Testis (tissue), 2 donors: ENCODE results near the gene OR5AR1.

Source experiments
- POLR2A ChIP-seq: fragments of 450-650 bp; IDR thresholded peaks from one replicate; pipeline ENCODE4 v1.6.1; 2017; ENCODE audit warnings: antibody characterized with exemption, mild to moderate bottlenecking, moderate library complexity
- TF ChIP-seq, protein P1 (sequence below), 3 experiments: fragments of 450-650 bp in 2 of 3; fragments of 200-600 bp in 1 of 3; sonication (generic) in 1 of 3; IDR thresholded peaks; one replicate each; pipeline ENCODE4 v1.5.1; 2016 to 2019; ENCODE audit warnings: antibody characterized with exemption in 3 of 3, mild to moderate bottlenecking in 2 of 3, moderate library complexity in 1 of 3

DNA sequence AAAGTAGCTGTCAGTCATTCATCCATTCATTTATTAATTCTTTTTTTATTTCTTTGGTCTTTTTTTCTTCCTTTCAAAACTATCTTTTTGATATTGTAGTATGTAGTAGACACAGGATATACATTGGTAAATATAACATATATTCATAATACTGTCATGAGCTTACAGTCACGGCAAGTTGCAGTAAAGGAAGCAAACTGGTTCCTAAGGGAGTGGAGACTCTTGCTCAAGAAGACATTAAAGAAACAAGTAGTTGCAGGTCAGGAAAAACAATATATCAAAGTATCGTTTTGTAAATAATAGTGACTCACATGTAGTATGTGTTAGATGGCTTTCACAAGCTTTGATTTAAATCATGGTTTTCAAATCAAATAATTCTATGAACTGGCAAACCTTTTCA is 7.5 kb downstream of the OR5AR1 start:
- TF ChIP-seq, protein P1, sequence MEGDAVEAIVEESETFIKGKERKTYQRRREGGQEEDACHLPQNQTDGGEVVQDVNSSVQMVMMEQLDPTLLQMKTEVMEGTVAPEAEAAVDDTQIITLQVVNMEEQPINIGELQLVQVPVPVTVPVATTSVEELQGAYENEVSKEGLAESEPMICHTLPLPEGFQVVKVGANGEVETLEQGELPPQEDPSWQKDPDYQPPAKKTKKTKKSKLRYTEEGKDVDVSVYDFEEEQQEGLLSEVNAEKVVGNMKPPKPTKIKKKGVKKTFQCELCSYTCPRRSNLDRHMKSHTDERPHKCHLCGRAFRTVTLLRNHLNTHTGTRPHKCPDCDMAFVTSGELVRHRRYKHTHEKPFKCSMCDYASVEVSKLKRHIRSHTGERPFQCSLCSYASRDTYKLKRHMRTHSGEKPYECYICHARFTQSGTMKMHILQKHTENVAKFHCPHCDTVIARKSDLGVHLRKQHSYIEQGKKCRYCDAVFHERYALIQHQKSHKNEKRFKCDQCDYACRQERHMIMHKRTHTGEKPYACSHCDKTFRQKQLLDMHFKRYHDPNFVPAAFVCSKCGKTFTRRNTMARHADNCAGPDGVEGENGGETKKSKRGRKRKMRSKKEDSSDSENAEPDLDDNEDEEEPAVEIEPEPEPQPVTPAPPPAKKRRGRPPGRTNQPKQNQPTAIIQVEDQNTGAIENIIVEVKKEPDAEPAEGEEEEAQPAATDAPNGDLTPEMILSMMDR (IDR thresholded peaks at IDR 0.05), result no peak
- no peak for TF ChIP-seq POLR2A
